T-helper 17 cell (primary cell): ENCODE data around the gene SKA3. TPM values are rescaled to one million over a fixed set of nuclear protein-coding genes. Genes with fewer than 3 reads are reported as not detected.
"Not testable (repeated sequence)": the region's sequence is repeated elsewhere in the genome, so short reads cannot be mapped to it uniquely, and the experiment has no call there.

Experiments
- ATAC-seq: fragments of 150-1000 bp; cut with Tn5 transposase; 2 replicates; pipeline ENCODE4 v1.10.0; 2021; ENCODE audit warnings: mild to moderate bottlenecking, moderate library complexity
- DNase-seq, 3 donors: peaks; one replicate each; pipeline versions ENCODE4 v3.0.0 to v3.0.0-alpha.2; 2020 to 2021
- H3K9me3 ChIP-seq: one replicate; pipeline ENCODE4 v1.7.0; 2013; ENCODE audit warnings: low read length, mild to moderate bottlenecking; ENCODE audit not compliant: control insufficient read depth, poor library complexity, severe bottlenecking
- H3K27ac Mint-ChIP-seq: one replicate; pipeline ENCODE4 v1.8.0; 2022; ENCODE audit warnings: mild to moderate bottlenecking, moderate library complexity, mixed read lengths
- H3K27me3 Mint-ChIP-seq: one replicate; pipeline ENCODE4 v1.8.0; 2022; ENCODE audit warnings: mixed read lengths
- H3K36me3 Mint-ChIP-seq: one replicate; pipeline ENCODE4 v1.8.0; 2022; ENCODE audit warnings: low read depth, mixed read lengths
- H3K4me1 Mint-ChIP-seq: one replicate; pipeline ENCODE4 v1.8.0; 2022; ENCODE audit warnings: mild to moderate bottlenecking, mixed read lengths
- H3K4me3 Mint-ChIP-seq: one replicate; pipeline ENCODE4 v1.8.0; 2022; ENCODE audit warnings: mild to moderate bottlenecking, moderate library complexity, mixed read lengths
- total RNA-seq, 4 donors: library from RNA in 2 of 4; stranded (reverse) in 2 of 4; gene quantifications; one replicate each; pipeline ENCODE4 v1.2.3 and lab custom pipeline; 2022 to 2026

Gene SKA3
- total RNA-seq, 2 donors from 2014 or later: 1.9 to 2.7 TPM

DNA sequence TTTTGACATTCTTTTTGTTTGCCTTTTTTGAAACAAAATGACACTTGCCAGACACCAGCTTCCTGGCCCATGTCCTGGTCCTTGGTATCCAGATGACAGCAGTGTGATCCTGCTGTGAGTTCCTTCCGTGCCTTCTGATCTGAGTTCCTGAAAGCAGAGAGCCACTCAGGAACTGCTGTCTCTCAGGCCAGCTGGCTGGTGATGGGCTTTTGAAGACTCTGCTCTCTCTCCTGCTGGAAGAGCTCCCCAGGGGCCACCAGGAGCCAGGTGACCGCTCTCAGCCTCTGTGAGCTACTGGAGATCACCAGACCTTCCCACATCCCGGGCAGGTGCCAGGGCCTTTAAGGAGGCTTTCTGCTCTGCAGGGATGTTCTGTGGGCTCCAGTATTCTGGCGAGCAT is 22.0 kb upstream of the SKA3 start:
- not testable (repeated sequence) for ATAC-seq

DNA sequence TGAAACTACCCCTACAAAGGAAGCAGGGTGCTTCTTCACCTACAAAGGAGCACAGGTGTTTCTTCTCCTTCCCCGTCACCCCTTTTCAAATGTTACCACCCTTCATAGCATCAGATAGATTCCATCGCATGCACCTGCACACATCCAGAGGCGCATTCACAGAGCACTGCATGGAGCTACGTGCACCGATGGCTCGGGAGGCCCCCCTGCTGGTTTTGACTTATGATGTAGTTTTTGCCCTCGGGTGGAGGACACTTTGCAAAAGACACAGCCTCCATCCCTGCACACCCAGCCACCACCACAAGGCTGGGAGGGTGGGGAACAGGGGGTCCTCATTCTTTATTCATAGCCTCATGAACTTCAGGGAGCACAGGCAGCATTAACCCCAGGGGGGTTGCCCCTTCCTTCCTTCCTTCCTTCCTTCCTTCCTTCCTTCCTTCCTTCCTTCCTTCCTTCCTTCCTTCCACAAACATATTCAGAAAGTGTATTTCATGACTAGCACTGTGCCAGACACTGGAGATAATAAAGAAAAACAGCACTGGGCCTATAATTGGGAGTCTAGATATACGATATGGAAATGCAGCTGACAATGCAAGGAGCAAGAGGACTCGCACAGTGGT is 21.4 kb upstream of the SKA3 start:
- not testable (repeated sequence) for ATAC-seq, H3K27ac Mint-ChIP-seq, H3K36me3 Mint-ChIP-seq, DNase-seq, H3K4me3 Mint-ChIP-seq, H3K9me3 ChIP-seq, H3K4me1 Mint-ChIP-seq
- peaks cover 27% of the 10 kb centered on the region for H3K27me3 Mint-ChIP-seq

More for the DNA sequence above, 22.0 kb upstream of the SKA3 start:
- not testable (repeated sequence) for DNase-seq, H3K9me3 ChIP-seq, H3K27ac Mint-ChIP-seq, H3K4me1 Mint-ChIP-seq, H3K4me3 Mint-ChIP-seq, H3K36me3 Mint-ChIP-seq
- H3K27me3 Mint-ChIP-seq: peaks cover 30% of the 10 kb centered on the region

DNA sequence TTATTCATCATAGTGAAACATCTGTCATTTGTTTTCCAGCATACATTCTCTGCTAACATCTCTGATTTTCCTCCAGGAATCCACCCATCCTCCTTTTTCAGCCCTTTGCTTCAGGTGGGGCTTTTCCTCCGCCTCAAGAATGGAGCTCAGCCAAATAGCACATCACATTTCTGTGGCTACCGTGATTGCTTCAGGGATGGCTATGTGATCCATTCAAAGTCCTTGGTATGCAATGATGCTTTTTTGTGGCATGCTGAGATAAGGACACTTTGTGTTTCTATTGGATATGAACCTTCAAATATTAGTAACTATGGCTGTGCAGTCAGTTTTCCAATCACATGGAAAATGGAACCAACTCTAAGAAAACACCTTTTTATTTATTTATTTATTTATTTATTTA is 18.4 kb upstream of the SKA3 start:
- not testable (repeated sequence) for ATAC-seq, H3K27ac Mint-ChIP-seq, H3K4me3 Mint-ChIP-seq, H3K4me1 Mint-ChIP-seq, H3K9me3 ChIP-seq, DNase-seq, H3K36me3 Mint-ChIP-seq
- peaks cover 19% of the 10 kb centered on the region for H3K27me3 Mint-ChIP-seq

DNA sequence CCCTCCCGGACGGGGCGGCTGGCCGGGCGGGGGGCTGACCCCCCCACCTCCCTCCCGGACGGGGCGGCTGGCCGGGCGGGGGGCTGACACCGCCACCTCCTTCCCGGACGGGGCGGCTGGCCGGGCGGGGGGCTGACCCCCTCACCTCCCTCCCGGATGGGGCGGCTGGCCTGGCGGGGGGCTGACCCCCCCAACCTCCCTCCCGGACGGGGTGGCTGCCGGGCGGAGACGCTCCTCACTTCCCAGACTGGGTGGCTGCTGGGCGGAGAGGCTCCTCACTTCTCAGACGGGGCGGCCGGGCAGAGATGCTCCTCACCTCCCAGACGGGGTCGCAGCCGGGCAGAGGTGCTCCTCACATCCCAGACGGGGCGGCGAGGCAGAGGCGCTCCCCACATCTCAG is 10.1 kb upstream of the SKA3 start:
- DNase-seq, H3K36me3 Mint-ChIP-seq, ATAC-seq, H3K4me3 Mint-ChIP-seq, H3K9me3 ChIP-seq, H3K27me3 Mint-ChIP-seq, H3K27ac Mint-ChIP-seq, H3K4me1 Mint-ChIP-seq: not testable (repeated sequence)

DNA sequence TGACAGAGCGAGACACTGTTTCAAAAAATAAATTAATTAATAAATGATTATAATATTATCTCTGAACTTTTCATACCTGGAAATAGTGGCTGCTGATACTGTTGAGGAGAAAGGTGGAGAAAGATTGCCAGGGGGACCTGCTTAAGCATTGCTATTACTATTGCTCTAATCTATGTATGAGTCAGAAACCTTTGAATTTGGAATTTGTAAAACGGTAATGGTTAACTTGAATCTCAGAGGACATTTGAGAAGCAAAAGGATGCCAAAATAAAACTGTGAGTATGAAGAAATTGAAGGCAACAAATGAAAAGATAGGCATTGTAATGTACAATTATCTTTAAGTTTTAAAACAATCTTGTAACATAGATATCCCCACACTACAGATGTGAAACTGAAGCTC is 5.3 kb upstream of the SKA3 start:
- peaks cover 9% of the 10 kb centered on the region for H3K4me1 Mint-ChIP-seq
- H3K4me3 Mint-ChIP-seq: no peak overlapping the region
- ATAC-seq: no peak

DNA sequence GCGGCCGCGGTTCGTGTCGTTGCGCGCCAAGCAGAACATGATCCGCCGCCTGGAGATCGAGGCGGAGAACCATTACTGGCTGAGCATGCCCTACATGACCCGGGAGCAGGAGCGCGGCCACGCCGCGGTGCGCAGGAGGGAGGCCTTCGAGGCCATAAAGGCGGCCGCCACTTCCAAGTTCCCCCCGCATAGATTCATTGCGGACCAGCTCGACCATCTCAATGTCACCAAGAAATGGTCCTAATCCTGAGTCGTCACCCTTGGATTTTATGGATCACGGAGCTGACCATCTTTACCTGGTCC is 581 bp upstream of the SKA3 start:
- Mint-ChIP-seq H3K36me3 (no peaks in the 10 kb centered on the region), H3K27me3 (no peaks in the 10 kb centered on the region), H3K4me3 (peak overlapping the region; percentile 99), H3K4me1 (peaks cover 10% of the 10 kb centered on the region), H3K27ac (peak overlapping the region; percentile 96)
- DNase-seq (peak in 1 of 3 donors; percentile 16), ATAC-seq (peak; percentile 46)
- no peaks in the 10 kb centered on the region for H3K9me3 ChIP-seq

More for the DNA sequence above, 5.3 kb upstream of the SKA3 start:
- no peaks in the 10 kb centered on the region for H3K27me3 Mint-ChIP-seq
- H3K36me3 Mint-ChIP-seq: no peaks in the 10 kb centered on the region
- DNase-seq: no peak
- no peaks in the 10 kb centered on the region for H3K9me3 ChIP-seq
- H3K27ac Mint-ChIP-seq: no peak overlapping the region

DNA sequence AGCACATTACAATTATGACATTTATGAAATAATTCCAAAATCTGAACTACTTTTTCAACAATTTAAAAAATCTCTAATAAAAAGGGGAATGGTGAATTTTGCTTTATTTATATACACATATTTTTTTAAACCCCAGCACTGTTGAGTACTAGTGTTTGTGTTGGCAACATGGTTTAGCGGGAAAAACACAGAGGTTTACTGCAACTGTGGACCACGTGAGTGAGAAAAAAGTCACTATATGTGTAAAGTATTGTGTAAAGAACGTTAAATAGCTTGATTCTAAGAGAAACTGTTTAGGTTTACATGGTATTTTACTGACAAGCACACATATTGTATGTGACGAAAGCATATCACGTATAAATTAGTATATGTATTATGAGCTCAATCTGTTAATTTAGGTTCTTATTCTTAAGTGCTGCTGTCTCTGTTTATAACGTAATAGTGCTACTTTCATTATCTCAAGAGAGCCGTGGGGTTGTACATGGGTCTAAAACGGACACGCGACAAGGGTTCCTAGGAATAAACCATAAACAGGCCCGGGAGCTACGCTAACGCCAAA is 617 bp downstream of the SKA3 start:
- ATAC-seq: no peak
- Mint-ChIP-seq H3K4me1 (peaks cover 8% of the 10 kb centered on the region), H3K4me3 (peak overlapping the region; percentile 99), H3K36me3 (no peaks in the 10 kb centered on the region), H3K27me3 (no peaks in the 10 kb centered on the region), H3K27ac (peak overlapping the region; percentile 96)
- no peaks in the 10 kb centered on the region for H3K9me3 ChIP-seq
- no peak for DNase-seq

DNA sequence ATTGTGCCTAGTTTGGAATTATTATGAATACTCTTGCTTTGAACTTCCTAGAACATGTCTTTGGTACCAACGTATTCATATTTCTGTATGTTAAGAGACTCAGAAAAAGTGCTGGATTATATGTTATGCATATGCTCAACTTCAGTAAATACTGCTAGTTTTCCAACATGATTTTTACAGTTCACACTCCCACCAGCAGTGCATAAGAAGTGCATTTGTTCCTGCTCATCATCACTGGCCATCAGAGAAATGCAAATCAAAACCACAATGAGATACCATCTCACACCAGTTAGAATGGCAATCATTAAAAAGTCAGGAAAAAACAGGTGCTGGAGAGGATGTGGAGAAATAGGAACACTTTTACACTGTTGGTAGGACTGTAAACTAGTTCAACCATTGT is 2.6 kb downstream of the SKA3 start:
- H3K4me1 Mint-ChIP-seq, H3K27ac Mint-ChIP-seq, H3K9me3 ChIP-seq, ATAC-seq, DNase-seq, H3K36me3 Mint-ChIP-seq, H3K27me3 Mint-ChIP-seq, H3K4me3 Mint-ChIP-seq: not testable (repeated sequence)

DNA sequence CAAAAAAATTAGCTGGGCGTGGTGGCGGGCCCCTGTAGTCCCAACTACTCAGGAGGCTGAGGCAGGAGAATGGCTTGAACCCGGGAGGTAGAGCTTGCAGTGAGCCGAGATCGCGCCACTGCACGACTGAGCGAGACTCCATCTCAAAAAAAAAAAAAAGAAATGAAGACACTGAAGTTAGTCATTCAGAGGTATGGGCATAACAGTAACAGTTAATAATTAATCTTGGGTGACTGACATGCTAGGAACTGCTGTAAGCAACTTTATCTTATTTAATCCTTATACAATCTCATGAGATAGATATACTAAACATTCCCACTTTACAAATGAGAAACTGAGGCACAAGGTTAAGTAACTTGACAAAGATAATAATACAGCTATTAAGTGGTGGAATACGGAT is 4.9 kb downstream of the SKA3 start:
- ATAC-seq (no peak), DNase-seq (no peak)
- Mint-ChIP-seq H3K4me3 (no peak overlapping the region), H3K27me3 (no peaks in the 10 kb centered on the region), H3K36me3 (no peaks in the 10 kb centered on the region), H3K4me1 (peaks cover 2% of the 10 kb centered on the region), H3K27ac (no peak overlapping the region)
- H3K9me3 ChIP-seq: no peaks in the 10 kb centered on the region

DNA sequence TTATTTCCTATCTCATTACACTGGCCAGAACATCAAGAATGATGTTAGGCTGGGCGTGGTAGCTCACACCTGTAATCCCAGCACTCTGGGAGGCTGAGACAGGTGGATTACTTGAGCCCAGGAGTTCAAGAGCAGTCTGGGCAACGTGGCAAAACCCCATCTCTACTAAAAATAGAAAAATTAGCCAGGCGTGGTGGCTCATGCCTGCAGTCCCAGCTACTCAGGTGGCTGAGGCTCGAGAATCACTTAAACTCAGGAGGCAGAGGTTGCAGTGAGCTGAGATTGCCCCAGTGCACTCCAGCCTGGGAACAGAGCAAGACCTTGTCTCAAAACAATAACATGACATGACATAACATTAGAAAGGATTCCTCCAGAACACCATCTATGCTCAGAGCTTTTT is 10.7 kb downstream of the SKA3 start:
- not testable (repeated sequence) for H3K36me3 Mint-ChIP-seq, ATAC-seq, H3K27me3 Mint-ChIP-seq, H3K9me3 ChIP-seq, H3K4me1 Mint-ChIP-seq, H3K27ac Mint-ChIP-seq, H3K4me3 Mint-ChIP-seq, DNase-seq

DNA sequence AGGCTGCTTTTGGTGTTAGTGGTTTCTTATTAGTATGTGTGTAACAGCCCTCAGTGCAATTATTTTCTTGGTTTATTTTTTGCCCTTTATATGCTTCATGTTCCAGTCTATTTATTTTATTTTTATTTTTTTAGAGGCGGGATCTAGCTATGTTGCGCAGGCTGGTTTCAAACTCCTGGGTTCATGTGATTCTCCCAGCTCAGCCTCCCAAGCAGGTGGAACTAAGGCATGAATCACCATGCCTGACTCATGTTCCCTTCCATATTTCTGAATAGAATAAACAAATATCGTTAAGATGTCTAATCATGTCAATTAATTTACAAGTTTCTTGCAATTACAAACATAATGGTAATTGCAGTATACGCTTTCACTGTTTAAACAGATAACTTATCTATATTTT is 11.7 kb downstream of the SKA3 start:
- DNase-seq (no peak), ATAC-seq (no peak)
- no peaks in the 10 kb centered on the region for H3K36me3 Mint-ChIP-seq
- H3K27ac Mint-ChIP-seq: no peak overlapping the region
- no peaks in the 10 kb centered on the region for H3K9me3 ChIP-seq
- H3K27me3 Mint-ChIP-seq: no peaks in the 10 kb centered on the region
- H3K4me3 Mint-ChIP-seq: no peak overlapping the region
- no peaks in the 10 kb centered on the region for H3K4me1 Mint-ChIP-seq

DNA sequence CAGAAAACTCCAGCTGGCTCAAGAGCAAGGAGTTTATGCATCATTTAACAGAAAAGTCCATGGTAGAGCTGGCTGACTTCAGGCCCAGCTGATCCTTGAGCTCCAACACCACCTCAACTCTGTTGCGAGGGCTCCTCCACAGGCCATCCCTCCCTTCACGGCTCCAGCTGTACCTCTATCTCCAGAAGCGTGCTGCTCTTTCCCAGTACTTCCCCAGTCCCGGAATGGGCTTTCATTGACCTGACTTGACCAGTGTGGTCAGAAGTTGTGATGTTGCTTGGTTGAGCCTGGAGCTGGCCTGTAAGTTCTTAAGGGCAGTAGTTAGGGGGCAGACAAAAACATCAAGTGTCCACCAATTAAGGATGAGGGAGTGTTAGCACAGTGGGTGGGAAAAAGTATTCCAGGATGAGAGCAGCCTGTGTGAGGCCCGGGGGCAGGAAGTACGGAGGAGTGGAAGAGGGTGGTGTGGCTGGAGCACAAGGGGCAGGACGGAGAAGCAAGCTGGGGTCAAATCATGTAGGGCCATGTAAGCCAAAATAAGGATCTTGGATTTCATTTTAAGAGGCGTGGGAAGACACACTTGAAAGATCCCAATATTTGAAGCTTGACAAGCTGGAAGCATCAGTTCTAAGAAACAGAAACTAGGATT is 24.0 kb downstream of the SKA3 start:
- H3K9me3 ChIP-seq: no peaks in the 10 kb centered on the region
- Mint-ChIP-seq H3K27me3 (no peaks in the 10 kb centered on the region), H3K4me3 (no peak overlapping the region), H3K36me3 (peaks cover 6% of the 10 kb centered on the region), H3K4me1 (peaks cover 8% of the 10 kb centered on the region), H3K27ac (no peak overlapping the region)
- DNase-seq: no peak
- ATAC-seq: no peak

DNA sequence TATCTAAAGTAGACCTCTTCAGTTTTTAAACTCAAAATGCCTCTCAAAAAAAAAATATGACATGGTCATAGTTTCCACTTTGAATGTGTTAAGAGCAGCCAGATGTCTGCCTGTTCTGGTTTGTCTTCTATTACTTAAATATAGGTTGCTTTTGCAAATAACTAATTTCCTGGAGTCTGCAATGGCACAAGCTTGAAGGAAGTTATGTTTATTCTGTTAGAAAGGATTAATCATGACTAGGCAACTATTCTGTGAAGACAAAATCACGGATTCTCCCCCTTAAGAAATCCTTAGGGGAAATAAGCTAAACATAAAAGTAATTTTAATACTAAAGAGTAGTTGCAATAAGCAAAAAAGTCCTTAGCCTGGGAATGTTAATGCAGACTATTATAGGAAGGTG is 26.3 kb downstream of the SKA3 start:
- no peak for ATAC-seq
- no peaks in the 10 kb centered on the region for H3K9me3 ChIP-seq
- H3K27me3 Mint-ChIP-seq: no peaks in the 10 kb centered on the region
- DNase-seq: no peak
- no peak overlapping the region for H3K4me3 Mint-ChIP-seq
- H3K36me3 Mint-ChIP-seq: peaks cover 8% of the 10 kb centered on the region
- no peak overlapping the region for H3K27ac Mint-ChIP-seq
- H3K4me1 Mint-ChIP-seq: peaks cover 9% of the 10 kb centered on the region

DNA sequence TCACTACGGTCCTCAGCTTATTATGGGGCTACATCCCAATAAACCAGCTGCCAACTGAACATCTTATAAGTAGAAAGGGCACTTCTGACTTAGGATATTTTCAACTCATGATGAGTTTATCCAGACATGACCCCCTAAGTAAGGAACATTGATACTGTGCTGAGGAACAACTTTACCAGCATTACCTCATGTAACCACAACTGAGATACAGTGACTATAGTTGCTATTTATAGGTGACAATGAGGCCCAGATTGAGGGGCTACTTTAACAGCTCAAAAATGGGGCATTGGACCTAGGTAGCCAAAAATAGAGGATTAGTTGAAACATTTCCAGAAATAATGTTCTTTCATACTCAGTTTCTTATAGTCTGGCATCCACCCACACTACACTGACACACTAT is 26.8 kb downstream of the SKA3 start:
- no peaks in the 10 kb centered on the region for H3K9me3 ChIP-seq
- H3K27me3 Mint-ChIP-seq: no peaks in the 10 kb centered on the region
- DNase-seq (no peak), ATAC-seq (no peak)
- H3K36me3 Mint-ChIP-seq: peaks cover 8% of the 10 kb centered on the region
- H3K4me1 Mint-ChIP-seq: peaks cover 9% of the 10 kb centered on the region
- H3K4me3 Mint-ChIP-seq: no peak overlapping the region
- peak overlapping the region; percentile 79 for H3K27ac Mint-ChIP-seq
